ENCODE data around the gene NBEAL2.

NBEAL2 gene

DNA sequence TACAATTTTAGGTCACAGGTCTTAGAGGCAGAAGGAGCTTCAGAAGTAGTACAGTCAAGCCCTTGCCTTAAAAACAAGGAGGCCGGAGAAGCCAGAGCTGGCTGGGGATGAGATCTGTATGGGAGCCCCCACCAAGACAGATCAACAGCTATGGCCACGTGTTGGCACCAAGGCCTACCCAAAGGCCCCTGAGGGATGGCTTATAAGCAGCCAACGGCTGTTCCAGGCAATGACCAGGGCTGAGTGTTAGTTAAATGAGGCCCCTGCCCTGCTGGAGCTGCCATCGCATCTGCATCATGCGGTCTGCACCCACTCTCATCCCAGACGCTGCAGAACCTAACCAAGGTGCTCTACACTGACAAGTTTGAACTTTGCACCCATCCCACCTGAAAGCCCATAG lies 46.2 kb upstream of the NBEAL2 start:
- ChIA-PET POLR2A (ENCODE audit: low non-redundant PET) (no interaction called here), CTCF (no interaction called here)
- TF ChIP-seq, protein P1, sequence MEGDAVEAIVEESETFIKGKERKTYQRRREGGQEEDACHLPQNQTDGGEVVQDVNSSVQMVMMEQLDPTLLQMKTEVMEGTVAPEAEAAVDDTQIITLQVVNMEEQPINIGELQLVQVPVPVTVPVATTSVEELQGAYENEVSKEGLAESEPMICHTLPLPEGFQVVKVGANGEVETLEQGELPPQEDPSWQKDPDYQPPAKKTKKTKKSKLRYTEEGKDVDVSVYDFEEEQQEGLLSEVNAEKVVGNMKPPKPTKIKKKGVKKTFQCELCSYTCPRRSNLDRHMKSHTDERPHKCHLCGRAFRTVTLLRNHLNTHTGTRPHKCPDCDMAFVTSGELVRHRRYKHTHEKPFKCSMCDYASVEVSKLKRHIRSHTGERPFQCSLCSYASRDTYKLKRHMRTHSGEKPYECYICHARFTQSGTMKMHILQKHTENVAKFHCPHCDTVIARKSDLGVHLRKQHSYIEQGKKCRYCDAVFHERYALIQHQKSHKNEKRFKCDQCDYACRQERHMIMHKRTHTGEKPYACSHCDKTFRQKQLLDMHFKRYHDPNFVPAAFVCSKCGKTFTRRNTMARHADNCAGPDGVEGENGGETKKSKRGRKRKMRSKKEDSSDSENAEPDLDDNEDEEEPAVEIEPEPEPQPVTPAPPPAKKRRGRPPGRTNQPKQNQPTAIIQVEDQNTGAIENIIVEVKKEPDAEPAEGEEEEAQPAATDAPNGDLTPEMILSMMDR (conservative IDR thresholded peaks at IDR 0.05; ENCODE audit: low read depth), result no peak
- no peak for DNase-seq (ENCODE audit: low spot score)
- peak overlapping the region; percentile 92 for H3K27ac ChIP-seq

DNA sequence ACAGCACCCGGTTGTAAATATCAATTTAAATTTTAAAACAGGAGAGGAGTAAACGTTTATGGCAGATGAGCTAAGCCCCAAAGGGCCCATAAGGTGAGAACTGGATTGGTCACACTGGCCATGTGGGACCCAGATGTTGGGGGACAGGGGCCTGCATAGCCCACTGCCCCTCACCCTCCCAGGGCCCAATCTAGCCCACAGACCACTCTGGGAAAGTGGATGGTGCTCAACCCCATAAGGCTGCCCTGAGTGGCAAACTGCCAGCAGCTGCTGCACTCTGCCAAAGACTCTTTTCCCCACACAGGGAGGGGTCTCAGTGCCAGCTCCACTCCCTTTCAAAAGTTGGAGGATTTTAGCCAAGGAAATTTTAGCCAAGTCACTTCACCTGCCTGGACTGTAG lies 45.4 kb upstream of the NBEAL2 start:
- H3K27ac ChIP-seq, result peak overlapping the region; percentile 92
- ChIA-PET CTCF (interaction anchor here (0.6 kb wide), 1 partner anchor 204 kb away, joined by 3 read pairs; no protein-coding TSS in a partner anchor), POLR2A (ENCODE audit: low non-redundant PET) (no interaction called here)
- TF ChIP-seq, protein P1 (conservative IDR thresholded peaks at IDR 0.05; ENCODE audit: low read depth), result no peak
- DNase-seq (ENCODE audit: low spot score), result no peak

DNA sequence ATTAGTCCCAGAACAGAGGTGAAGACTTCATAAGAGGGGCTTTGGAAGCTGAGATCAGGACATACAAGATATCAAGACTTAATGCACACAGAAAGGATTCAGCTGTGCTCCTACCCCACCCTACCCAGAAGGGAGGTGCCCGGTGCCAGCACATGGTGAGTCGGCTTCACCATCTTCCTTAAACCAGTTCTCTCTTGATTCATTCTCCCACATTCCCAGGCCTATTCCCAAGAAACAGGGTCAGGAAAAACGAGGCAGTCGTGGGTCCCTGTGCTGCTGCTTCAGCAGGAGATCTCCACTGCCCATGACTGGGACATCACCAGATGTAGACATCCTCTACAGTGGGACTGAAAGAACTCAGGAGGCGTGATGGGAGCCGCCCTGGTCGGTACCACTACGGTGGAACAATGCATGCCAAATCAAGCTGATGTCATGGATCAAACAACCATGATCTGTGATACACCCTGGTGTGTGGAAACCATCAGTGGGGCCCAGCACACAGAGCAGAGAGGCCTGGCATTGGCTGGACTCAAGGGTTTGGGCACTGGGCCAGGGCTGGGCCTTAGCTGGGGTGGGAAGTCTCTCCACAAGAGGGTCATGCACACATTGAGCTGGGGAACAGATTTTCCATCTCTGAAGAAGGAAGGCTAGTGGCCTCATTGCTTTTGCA lies 44.8 kb upstream of the NBEAL2 start:
- H3K27ac ChIP-seq, result peak overlapping the region; percentile 92
- POLR2A ChIA-PET (ENCODE audit: low non-redundant PET), result interaction anchor here (0.7 kb wide), 1 partner anchor 90 kb away, joined by 3 read pairs; no protein-coding TSS in a partner anchor
- DNase-seq (ENCODE audit: low spot score), result peak; percentile 68
- TF ChIP-seq, protein P1 (conservative IDR thresholded peaks at IDR 0.05; ENCODE audit: low read depth), result no peak
- CTCF ChIA-PET, result interaction anchor here (0.6 to 1.0 kb wide), 2 partner anchors 25 to 204 kb away, joined by 3 read pairs; no protein-coding TSS in a partner anchor

DNA sequence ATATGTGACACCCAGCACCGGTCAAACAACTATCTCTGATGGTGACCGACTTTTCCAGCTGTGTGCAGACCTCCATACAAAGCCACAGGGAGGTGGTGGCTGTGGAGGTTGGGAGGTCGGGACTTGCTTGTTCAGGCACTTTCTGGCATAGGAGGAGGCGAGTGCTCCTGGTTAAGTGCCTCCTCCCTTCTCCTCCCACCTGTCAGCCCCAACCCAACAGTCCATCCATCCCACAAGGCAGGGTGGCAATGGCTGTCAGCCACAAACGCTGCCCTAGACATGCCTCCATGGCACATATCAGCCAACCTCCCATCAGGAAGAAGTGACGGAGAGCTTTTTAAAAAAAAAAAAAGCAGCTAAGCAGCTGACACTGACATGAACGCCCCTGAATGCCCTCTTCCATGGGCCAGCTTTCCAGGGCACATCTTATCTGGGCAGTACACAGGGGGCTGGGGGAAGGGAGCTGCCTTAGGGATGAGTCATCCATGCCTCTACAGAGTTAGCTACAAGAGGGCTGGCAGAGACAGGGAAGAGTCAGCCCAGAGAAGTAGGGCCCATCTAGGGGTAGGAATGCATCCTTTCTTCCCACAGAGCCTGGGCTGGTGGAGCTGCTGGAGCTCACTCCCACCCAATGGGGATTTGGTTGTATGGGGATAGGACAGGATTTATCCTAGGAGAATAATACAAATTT lies 44.2 kb upstream of the NBEAL2 start:
- H3K27ac ChIP-seq, result peak overlapping the region; percentile 92
- TF ChIP-seq, protein P1 (conservative IDR thresholded peaks at IDR 0.05; ENCODE audit: low read depth), result no peak; the same call in 1 of the 2 replicates
- POLR2A ChIA-PET (ENCODE audit: low non-redundant PET), result interaction anchor here (0.7 to 0.9 kb wide), 2 partner anchors 35 to 90 kb away, joined by 3 read pairs; no protein-coding TSS in a partner anchor
- CTCF ChIA-PET, result interaction anchor here (1.0 to 1.1 kb wide), 2 partner anchors 12 to 26 kb away, joined by 3 read pairs; no protein-coding TSS in a partner anchor
- peak; percentile 89 for DNase-seq (ENCODE audit: low spot score)

DNA sequence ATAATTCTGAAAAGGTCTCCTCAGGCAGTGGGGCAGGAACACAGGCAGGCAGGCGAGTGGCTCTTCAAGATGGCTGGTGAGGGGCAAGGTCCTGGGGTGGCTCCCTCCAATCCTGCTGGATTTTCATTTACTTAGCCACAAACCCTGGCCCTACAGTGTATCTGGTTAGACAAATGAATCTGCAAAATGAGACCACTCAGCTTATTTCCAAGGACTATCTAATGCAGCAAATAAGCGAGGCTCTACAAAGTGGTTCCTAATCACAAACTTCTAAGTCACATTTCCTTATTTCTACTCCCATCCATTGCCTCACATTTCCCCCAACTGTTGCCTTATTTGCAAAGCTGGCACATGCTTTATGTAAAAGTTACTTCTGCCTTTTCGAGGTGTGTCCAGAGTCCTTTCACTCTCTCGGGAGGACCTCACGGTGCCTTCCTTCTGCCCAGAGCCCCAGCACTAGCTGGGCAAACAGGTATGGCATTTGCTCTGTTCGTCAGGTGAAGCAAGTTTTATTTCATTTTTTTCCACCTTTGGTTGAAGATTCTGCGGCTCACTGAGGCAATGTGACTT lies 43.4 kb upstream of the NBEAL2 start:
- CTCF ChIA-PET, result interaction anchor here (0.7 to 1.1 kb wide), 3 partner anchors 13 to 122 kb away, joined by 3 read pairs; no protein-coding TSS in a partner anchor
- POLR2A ChIA-PET (ENCODE audit: low non-redundant PET), result interaction anchor here (0.9 kb wide), 1 partner anchor 34 kb away, joined by 3 read pairs; no protein-coding TSS in a partner anchor

More for the DNA sequence above, 43.4 kb upstream of the NBEAL2 start:
- H3K27ac ChIP-seq, result peak overlapping the region; percentile 92
- TF ChIP-seq, protein P1 (conservative IDR thresholded peaks at IDR 0.05; ENCODE audit: low read depth), result no peak
- DNase-seq (ENCODE audit: low spot score), result no peak
